Measurements from ENCODE around the gene SIL1. TPM values are rescaled to one million over a fixed set of nuclear protein-coding genes. Genes with fewer than 3 reads are reported as not detected.

Gene SIL1
- polyA plus RNA-seq, 1 experiment, result 64.6 TPM

DNA sequence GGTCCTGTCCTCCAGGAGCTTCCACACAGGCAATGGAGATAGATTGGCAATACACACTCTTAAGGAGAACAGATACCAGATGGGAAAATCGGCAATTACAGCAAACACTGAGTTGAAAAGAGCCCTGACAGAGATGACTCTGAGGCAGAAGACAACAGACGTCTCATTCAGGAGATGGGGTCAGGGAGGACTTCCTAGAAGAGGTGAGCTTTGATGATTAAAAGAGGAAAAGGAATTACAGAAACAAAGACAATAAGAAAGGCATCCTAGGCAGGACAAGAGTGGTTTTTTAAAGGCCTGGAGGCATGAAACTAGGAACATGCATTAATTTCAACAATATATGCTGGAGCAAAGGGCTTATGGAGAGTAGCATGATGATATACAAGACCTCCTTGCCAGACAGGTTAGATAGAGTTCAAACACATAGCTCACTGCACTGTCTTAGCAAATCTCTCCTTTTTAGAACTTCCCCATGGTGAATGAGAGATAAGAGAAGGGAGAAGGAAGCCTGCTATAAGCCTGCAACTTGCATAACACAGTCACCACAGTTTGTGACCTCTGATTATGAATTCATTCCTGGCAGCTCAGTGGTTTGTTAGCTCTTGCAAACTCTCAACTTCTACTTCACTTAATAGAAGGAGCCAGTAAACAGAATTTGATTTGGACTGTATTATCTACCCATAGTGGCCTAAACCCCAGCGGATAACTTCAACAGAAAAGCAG is 48.5 kb downstream of the SIL1 start:
- no peak overlapping the region for H3K4me3 ChIP-seq (ENCODE audit: low read depth, low read length)
- no peaks in the 10 kb centered on the region for H3K27me3 ChIP-seq (ENCODE audit: control insufficient read depth, insufficient read depth, low read length)
- ChIA-PET CTCF (no interaction called here), POLR2A (no interaction called here)
- no peak overlapping the region for H3K27ac ChIP-seq (ENCODE audit: low read depth, low read length)
- TF ChIP-seq, protein P1, sequence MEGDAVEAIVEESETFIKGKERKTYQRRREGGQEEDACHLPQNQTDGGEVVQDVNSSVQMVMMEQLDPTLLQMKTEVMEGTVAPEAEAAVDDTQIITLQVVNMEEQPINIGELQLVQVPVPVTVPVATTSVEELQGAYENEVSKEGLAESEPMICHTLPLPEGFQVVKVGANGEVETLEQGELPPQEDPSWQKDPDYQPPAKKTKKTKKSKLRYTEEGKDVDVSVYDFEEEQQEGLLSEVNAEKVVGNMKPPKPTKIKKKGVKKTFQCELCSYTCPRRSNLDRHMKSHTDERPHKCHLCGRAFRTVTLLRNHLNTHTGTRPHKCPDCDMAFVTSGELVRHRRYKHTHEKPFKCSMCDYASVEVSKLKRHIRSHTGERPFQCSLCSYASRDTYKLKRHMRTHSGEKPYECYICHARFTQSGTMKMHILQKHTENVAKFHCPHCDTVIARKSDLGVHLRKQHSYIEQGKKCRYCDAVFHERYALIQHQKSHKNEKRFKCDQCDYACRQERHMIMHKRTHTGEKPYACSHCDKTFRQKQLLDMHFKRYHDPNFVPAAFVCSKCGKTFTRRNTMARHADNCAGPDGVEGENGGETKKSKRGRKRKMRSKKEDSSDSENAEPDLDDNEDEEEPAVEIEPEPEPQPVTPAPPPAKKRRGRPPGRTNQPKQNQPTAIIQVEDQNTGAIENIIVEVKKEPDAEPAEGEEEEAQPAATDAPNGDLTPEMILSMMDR (IDR thresholded peaks at IDR 0.05; ENCODE audit: low read depth, low read length), result no peak
- no peaks in the 10 kb centered on the region for H3K9me3 ChIP-seq (ENCODE audit: control insufficient read depth, insufficient read depth, low read length)
- DNase-seq (ENCODE audit: low read depth, low spot score), result no peak

DNA sequence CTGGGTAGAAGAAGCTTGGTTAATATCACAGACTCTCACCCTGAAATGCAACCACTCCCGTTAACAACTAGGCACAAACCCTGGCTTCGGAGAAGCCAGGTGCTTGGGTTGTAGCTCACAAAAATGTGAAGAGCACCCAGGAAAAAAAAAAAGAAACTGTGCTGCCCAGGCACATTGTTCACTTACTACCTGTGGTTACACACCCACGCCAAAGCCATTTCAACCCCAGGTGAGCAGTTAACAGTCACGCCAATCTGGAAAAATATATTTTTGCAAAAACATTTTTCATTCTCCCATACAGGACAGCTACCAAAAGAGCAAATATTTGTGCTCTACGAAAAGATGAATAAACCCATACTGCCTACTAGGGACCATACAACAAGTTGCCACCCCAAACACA is 49.2 kb downstream of the SIL1 start:
- POLR2A ChIA-PET, result no interaction called here
- Histone ChIP-seq H3K4me3 (ENCODE audit: low read depth, low read length) (no peak overlapping the region), H3K27ac (ENCODE audit: low read depth, low read length) (no peak overlapping the region), H3K9me3 (ENCODE audit: control insufficient read depth, insufficient read depth, low read length) (no peaks in the 10 kb centered on the region), H3K27me3 (ENCODE audit: control insufficient read depth, insufficient read depth, low read length) (no peaks in the 10 kb centered on the region)
- DNase-seq (ENCODE audit: low read depth, low spot score), result no peak
- CTCF ChIA-PET, result no interaction called here
- TF ChIP-seq, protein P1 (IDR thresholded peaks at IDR 0.05; ENCODE audit: low read depth, low read length), result no peak

DNA sequence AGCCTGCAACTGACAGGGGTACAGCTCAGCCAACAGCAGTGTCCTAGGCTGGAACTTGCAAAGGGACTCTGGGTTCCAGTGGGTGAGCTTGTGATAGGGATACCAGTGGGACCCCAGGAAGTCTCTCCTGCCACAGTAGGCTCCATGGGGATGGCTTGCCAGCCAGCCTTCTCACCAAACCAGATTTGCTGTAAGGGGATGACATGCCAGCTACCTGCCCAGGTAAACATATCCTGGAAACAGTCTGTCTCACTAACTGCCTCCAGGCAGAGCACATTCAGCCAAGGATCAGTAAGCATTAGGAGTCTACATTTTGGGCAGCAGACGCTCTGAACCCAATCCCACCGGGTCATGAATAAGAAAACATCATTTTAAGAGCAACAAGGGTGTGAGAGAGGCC is 49.9 kb downstream of the SIL1 start:
- Histone ChIP-seq H3K4me3 (ENCODE audit: low read depth, low read length) (no peak overlapping the region), H3K9me3 (ENCODE audit: control insufficient read depth, insufficient read depth, low read length) (no peaks in the 10 kb centered on the region), H3K27me3 (ENCODE audit: control insufficient read depth, insufficient read depth, low read length) (no peaks in the 10 kb centered on the region), H3K27ac (ENCODE audit: low read depth, low read length) (no peak overlapping the region)
- POLR2A ChIA-PET, result no interaction called here
- no peak for DNase-seq (ENCODE audit: low read depth, low spot score)
- TF ChIP-seq, protein P1 (IDR thresholded peaks at IDR 0.05; ENCODE audit: low read depth, low read length), result no peak
- CTCF ChIA-PET, result no interaction called here

DNA sequence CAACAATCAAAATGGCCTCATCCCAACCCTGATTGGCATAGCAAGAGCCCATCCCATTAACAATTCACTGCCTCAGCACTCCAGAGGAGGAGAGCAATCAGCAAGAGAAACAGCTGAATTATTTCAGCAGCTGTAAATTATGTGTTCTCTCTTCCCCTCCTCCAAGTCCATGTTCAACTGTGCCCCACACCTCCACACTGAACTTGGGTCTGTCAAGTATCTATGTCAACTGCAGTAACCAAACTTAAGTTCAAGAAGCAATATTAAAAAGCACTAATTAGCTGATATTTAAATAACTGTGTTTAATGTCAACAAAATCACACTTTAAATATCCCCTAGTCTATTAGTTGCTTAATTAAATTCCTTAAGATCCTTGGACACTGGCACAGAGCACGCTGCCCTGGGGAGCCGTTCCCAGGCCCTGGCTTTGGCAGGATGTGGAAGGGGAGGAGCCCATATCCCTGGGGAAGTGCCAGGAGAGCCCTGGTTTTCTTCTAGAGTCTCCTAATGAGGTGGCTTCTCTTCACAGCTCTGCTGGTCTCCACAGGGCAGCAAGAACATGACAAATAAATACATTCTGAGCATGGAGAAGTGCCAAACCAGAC is 50.6 kb downstream of the SIL1 start:
- Histone ChIP-seq H3K9me3 (ENCODE audit: control insufficient read depth, insufficient read depth, low read length) (no peaks in the 10 kb centered on the region), H3K27ac (ENCODE audit: low read depth, low read length) (no peak overlapping the region), H3K4me3 (ENCODE audit: low read depth, low read length) (no peak overlapping the region), H3K27me3 (ENCODE audit: control insufficient read depth, insufficient read depth, low read length) (no peaks in the 10 kb centered on the region)
- DNase-seq (ENCODE audit: low read depth, low spot score), result no peak
- ChIA-PET CTCF (interaction anchor here (0.7 kb wide), 1 partner anchor 185 kb away, joined by 4 read pairs; no protein-coding TSS in a partner anchor), POLR2A (no interaction called here)
- TF ChIP-seq, protein P1 (IDR thresholded peaks at IDR 0.05; ENCODE audit: low read depth, low read length), result no peak

DNA sequence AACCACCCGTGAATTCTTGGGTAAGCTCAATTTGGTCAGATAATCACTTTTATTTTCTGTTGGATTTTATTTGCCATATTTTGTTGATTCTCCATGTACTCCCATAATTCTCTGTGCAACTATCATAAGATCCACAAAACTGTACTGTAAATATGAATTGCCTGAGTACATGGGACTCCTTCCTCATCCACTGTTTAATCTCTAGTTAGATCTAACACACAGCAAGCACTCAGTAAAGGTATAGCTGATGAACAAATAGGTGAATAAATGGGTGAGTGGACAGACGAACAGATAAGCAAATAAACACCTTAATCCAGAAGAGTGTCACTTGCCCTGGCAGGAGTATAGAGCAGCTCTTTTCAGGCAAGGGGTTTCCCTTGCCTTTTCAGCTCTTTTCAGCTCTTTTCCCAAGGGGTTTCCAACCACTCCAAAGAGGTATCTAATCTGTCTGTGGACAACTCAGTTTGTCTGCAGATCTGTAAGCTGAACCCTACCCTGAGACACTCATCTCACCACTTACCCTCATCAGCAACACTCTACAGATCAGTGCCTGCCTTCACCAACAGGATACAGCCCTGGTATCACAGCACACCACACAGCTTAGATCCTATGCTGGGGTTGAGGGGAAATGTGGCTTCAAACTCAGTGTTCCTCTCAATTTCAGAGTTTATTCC is 51.2 kb downstream of the SIL1 start:
- TF ChIP-seq, protein P1 (IDR thresholded peaks at IDR 0.05; ENCODE audit: low read depth, low read length), result no peak
- Histone ChIP-seq H3K27me3 (ENCODE audit: control insufficient read depth, insufficient read depth, low read length) (no peaks in the 10 kb centered on the region), H3K4me3 (ENCODE audit: low read depth, low read length) (no peak overlapping the region), H3K9me3 (ENCODE audit: control insufficient read depth, insufficient read depth, low read length) (no peaks in the 10 kb centered on the region), H3K27ac (ENCODE audit: low read depth, low read length) (no peak overlapping the region)
- ChIA-PET CTCF (no interaction called here), POLR2A (no interaction called here)
- DNase-seq (ENCODE audit: low read depth, low spot score), result no peak
